ENCODE measurements around the gene KCNG4. TPM values are rescaled to one million over a fixed set of nuclear protein-coding genes. Genes with fewer than 3 reads are reported as not detected.

Gene KCNG4
- total RNA-seq, 1 experiment from 2014 or later: not detected

- H3K4me3 ChIP-seq (ENCODE audit: low read depth in 2 of 2, low read length in 2 of 2): no peak overlapping the region
- H3K9me3 ChIP-seq (ENCODE audit: control insufficient read depth, insufficient read depth, low read depth, low read length): no peaks in the 10 kb centered on the region
- DNase-seq (ENCODE audit: low read depth, low spot score) (no peak), ATAC-seq (no peak)
- TF ChIP-seq CTCF (IDR thresholded peaks at IDR 0.05) (no peak), REST (IDR thresholded peaks at IDR 0.05; ENCODE audit: insufficient read depth in 1 of 2, low read depth in 2 of 2, low read length in 1 of 2) (no peak), POLR2AphosphoS5 (IDR thresholded peaks at IDR 0.05; ENCODE audit: low read depth, low read length) (no peak), TCF7L2 (IDR thresholded peaks at IDR 0.05; ENCODE audit: low read depth, low read length) (no peak), SIN3A (IDR thresholded peaks at IDR 0.05; ENCODE audit: borderline replicate concordance, insufficient read depth, low read depth, low read length) (no peak)
- H3K27ac ChIP-seq (ENCODE audit: low read length): no peak overlapping the region
- ChIA-PET CTCF (no interaction called here), POLR2A (no interaction called here)
- BruUV-seq (replicated peaks): no TSS peak
- no peaks in the 10 kb centered on the region for H3K36me3 ChIP-seq (ENCODE audit: control insufficient read depth, insufficient read depth, low read length)
- no peaks in the 10 kb centered on the region for H3K4me1 ChIP-seq (ENCODE audit: control insufficient read depth, insufficient read depth, low read length)
- in situ Hi-C loops (cut with HindIII; ENCODE audit: low pct_unique_long_range_greater_than_20kb, low sequenced_read_pairs): no loop called here
- intact Hi-C loops (cut with micrococcal nuclease; ENCODE audit: unreplicated experiment): no loop called here
- H3K27me3 ChIP-seq (ENCODE audit: control insufficient read depth, insufficient read depth, low read length): no peaks in the 10 kb centered on the region
Measured at GRCh38 chr16:84209989-84210388, 29.8 kb downstream of the KCNG4 start.

DNA sequence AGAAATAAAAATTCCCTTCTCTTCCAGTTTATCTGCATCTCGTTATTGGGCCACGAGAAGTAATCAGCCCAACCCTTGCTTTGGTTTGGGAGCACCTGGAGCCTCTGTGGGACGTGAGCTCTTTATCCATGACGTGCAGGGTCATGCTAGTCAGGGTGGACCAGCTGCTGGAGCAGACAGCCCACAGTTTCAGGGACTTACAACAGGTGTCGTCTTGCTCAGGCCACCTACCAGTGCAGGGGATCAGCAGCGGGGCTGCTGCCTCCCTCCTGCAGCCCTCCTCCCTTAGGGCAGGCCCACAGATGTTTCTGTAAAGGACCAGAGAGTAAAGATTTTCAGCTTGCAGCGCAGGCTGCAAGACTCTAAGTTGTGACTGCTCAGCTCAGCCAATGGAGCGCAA is 31.9 kb downstream of the KCNG4 start:
- intact Hi-C loops (cut with micrococcal nuclease; ENCODE audit: unreplicated experiment): no loop called here

More for the DNA sequence above, 31.9 kb downstream of the KCNG4 start:
- Histone ChIP-seq H3K4me3 (ENCODE audit: low read depth in 2 of 2, low read length in 2 of 2) (no peak overlapping the region), H3K27ac (ENCODE audit: low read length) (no peak overlapping the region), H3K27me3 (ENCODE audit: control insufficient read depth, insufficient read depth, low read length) (no peaks in the 10 kb centered on the region), H3K4me1 (ENCODE audit: control insufficient read depth, insufficient read depth, low read length) (no peaks in the 10 kb centered on the region), H3K9me3 (ENCODE audit: control insufficient read depth, insufficient read depth, low read depth, low read length) (no peaks in the 10 kb centered on the region), H3K36me3 (ENCODE audit: control insufficient read depth, insufficient read depth, low read length) (no peaks in the 10 kb centered on the region)
- ChIA-PET POLR2A (no interaction called here), CTCF (no interaction called here)
- no peak for DNase-seq (ENCODE audit: low read depth, low spot score)
- in situ Hi-C loops (cut with HindIII; ENCODE audit: low pct_unique_long_range_greater_than_20kb, low sequenced_read_pairs): no loop called here
- no peak for ATAC-seq
- BruUV-seq (replicated peaks): no TSS peak
- TF ChIP-seq POLR2AphosphoS5 (IDR thresholded peaks at IDR 0.05; ENCODE audit: low read depth, low read length) (no peak), REST (IDR thresholded peaks at IDR 0.05; ENCODE audit: insufficient read depth in 1 of 2, low read depth in 2 of 2, low read length in 1 of 2) (no peak), TCF7L2 (IDR thresholded peaks at IDR 0.05; ENCODE audit: low read depth, low read length) (no peak), SIN3A (IDR thresholded peaks at IDR 0.05; ENCODE audit: borderline replicate concordance, insufficient read depth, low read depth, low read length) (no peak), CTCF (IDR thresholded peaks at IDR 0.05) (no peak)
